Retinal pigment epithelial cell (primary cell): ENCODE measurements around the gene SKAP2.

Experiments used
- DNase-seq: peaks from one replicate; pipeline ENCODE4 v3.0.0-alpha.2; 2010; ENCODE audit warnings: low read depth
- H3K4me3 ChIP-seq: 2 replicates; pipeline ENCODE4 v1.5.1; 2011; ENCODE audit warnings: mild to moderate bottlenecking, low read length, control low read depth, moderate library complexity
- CTCF ChIP-seq: conservative IDR thresholded peaks from 2 replicates; pipeline ENCODE4 v1.5.1; 2011; ENCODE audit warnings: low read depth, low read length, control low read depth, inconsistent platforms

The SKAP2 gene

GRCh38 chr7:26777385-26777784 lies 87.0 kb downstream of the SKAP2 start:
- no peak overlapping the region for H3K4me3 ChIP-seq
- no peak for TF ChIP-seq CTCF
- no peak for DNase-seq

GRCh38 chr7:26760501-26760900 lies 103.9 kb downstream of the SKAP2 start:
- H3K4me3 ChIP-seq, result no peak overlapping the region
- no peak for DNase-seq
- no peak for TF ChIP-seq CTCF

GRCh38 chr7:26759108-26759507 lies 105.3 kb downstream of the SKAP2 start:
- DNase-seq, result no peak
- TF ChIP-seq CTCF, result no peak
- H3K4me3 ChIP-seq, result no peak overlapping the region

- TF ChIP-seq CTCF, result no peak
- no peak overlapping the region for H3K4me3 ChIP-seq
- no peak for DNase-seq
Observed at GRCh38 chr7:26743205-26743604, 121.2 kb downstream of the SKAP2 start.

- H3K4me3 ChIP-seq, result no peak overlapping the region
- no peak for DNase-seq
- TF ChIP-seq CTCF, result no peak
Observed at GRCh38 chr7:26735976-26736600, 128.3 kb downstream of the SKAP2 start.

- H3K4me3 ChIP-seq, result no peak overlapping the region
- TF ChIP-seq CTCF, result no peak
- no peak for DNase-seq
Observed at GRCh38 chr7:26729150-26729775, 135.1 kb downstream of the SKAP2 start.

- H3K4me3 ChIP-seq, result no peak overlapping the region
- TF ChIP-seq CTCF, result no peak
- DNase-seq, result no peak
Observed at GRCh38 chr7:26726051-26726450, 138.3 kb downstream of the SKAP2 start.
